Thyroid gland (tissue), 4 donors: Measurements from ENCODE around the gene CGGBP1. TPM values are rescaled to one million over a fixed set of nuclear protein-coding genes. Genes with fewer than 3 reads are reported as not detected.
A peak's percentile ranks its signal among the peaks of the same experiment; 100 is the strongest.

Experiments
- DNase-seq, 2 donors: peaks; one replicate each; pipeline ENCODE4 v3.0.0-alpha.2; 2019
- H3K27ac ChIP-seq, 3 donors: fragments of 200-600 bp; sonication (generic); 1 replicate in 2 of 3; 2 replicates in 1 of 3; pipeline ENCODE4 v1.5.1; 2016 to 2019; ENCODE audit warnings: mild to moderate bottlenecking in 1 of 3, moderate library complexity in 1 of 3
- H3K27me3 ChIP-seq: fragments of 200-600 bp; sonication (generic); one replicate; pipeline ENCODE4 v1.5.1; 2019
- H3K36me3 ChIP-seq, 2 donors: fragments of 200-600 bp; sonication (generic); one replicate each; pipeline ENCODE4 v1.5.1; 2016 to 2019
- H3K4me1 ChIP-seq, 2 donors: fragments of 200-600 bp; sonication (generic); one replicate each; pipeline ENCODE4 v1.5.1; 2017 to 2019
- H3K4me3 ChIP-seq, 3 donors: fragments of 200-600 bp; sonication (generic); replicated peaks in 1 of 3; 1 replicate in 2 of 3; 2 replicates in 1 of 3; pipeline ENCODE4 v1.5.1; 2016; ENCODE audit warnings: mild to moderate bottlenecking in 1 of 3
- H3K9me3 ChIP-seq: fragments of 200-600 bp; sonication (generic); one replicate; pipeline ENCODE4 v1.5.1; 2017
- POLR2A ChIP-seq, 2 donors: fragments of 450-650 bp; IDR thresholded peaks; one replicate each; pipeline ENCODE4 v1.6.1; 2017; ENCODE audit warnings: antibody characterized with exemption in 2 of 2, mild to moderate bottlenecking in 2 of 2, moderate library complexity in 1 of 2
- WGBS, 2 donors: methylation state at CpG; one replicate each; pipeline ENCODE4 v1.1.5; 2017; 5-methylcytosine and 5-hydroxymethylcytosine counted together
- intact Hi-C: fragments of 100-400 bp; cut with DNase I; formaldehyde crosslinking; loops from one replicate; pipeline ENCODE4 v1.15.1; 2023
- total RNA-seq, 4 donors: library from RNA; depleted of rRNA; stranded (reverse); fragments of >200 nt; gene quantifications; one replicate each; pipeline ENCODE4 v1.2.3, GENCODE V29; 2016
- TF ChIP-seq, protein P1 (sequence below), 6 experiments: fragments of 200-600 bp in 3 of 6; fragments of 450-650 bp in 3 of 6; sonication (generic) in 3 of 6; IDR thresholded peaks; one replicate each; pipeline ENCODE4 v1.5.1; 2016 to 2019; ENCODE audit warnings: antibody characterized with exemption in 6 of 6, mild to moderate bottlenecking in 2 of 6, inconsistent platforms in 1 of 6, moderate library complexity in 1 of 6

The CGGBP1 gene
- total RNA-seq, 4 donors from 2014 or later, result 85.7 to 122 (median 90.9) TPM

- Histone ChIP-seq H3K4me1 (no peaks in the 10 kb centered on the region), H3K36me3 (no peaks in the 10 kb centered on the region), H3K4me3 (no peak overlapping the region), H3K27ac (no peak overlapping the region), H3K9me3 (no peaks in the 10 kb centered on the region), H3K27me3 (no peaks in the 10 kb centered on the region)
- 47 to 51% methylated on average over 6 of the region's 6 CpGs for WGBS, 2 donors
- no peak for DNase-seq
- intact Hi-C loops, result no loop called here
- TF ChIP-seq, protein P1, sequence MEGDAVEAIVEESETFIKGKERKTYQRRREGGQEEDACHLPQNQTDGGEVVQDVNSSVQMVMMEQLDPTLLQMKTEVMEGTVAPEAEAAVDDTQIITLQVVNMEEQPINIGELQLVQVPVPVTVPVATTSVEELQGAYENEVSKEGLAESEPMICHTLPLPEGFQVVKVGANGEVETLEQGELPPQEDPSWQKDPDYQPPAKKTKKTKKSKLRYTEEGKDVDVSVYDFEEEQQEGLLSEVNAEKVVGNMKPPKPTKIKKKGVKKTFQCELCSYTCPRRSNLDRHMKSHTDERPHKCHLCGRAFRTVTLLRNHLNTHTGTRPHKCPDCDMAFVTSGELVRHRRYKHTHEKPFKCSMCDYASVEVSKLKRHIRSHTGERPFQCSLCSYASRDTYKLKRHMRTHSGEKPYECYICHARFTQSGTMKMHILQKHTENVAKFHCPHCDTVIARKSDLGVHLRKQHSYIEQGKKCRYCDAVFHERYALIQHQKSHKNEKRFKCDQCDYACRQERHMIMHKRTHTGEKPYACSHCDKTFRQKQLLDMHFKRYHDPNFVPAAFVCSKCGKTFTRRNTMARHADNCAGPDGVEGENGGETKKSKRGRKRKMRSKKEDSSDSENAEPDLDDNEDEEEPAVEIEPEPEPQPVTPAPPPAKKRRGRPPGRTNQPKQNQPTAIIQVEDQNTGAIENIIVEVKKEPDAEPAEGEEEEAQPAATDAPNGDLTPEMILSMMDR (IDR thresholded peaks at IDR 0.05), result peak; percentile 14 to 80 (median 61)
- TF ChIP-seq POLR2A (IDR thresholded peaks at IDR 0.05), result no peak
These were observed 55.6 kb downstream of the CGGBP1 start for GRCh38 chr3:88003115-88003755.

DNA sequence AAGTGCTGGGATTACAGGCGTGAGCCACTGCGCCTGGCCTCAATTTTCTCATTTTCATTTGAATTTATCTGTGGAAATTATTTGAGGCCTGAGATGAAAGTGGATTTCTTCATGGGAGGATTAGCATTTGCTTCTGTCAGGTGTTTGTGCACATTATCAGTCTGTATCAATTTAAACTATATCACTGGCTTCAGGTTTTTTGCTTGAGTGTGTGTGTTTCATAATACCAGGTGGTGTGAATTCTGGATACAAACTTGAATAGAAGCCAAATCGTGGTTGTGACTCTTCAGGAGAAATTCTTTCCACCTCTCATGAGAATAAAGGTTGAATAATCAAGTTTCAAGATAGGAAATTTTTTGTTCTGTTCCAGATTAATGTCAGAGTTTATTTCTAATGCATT is 56.4 kb downstream of the CGGBP1 start:
- H3K27me3 ChIP-seq, result no peaks in the 10 kb centered on the region
- no peak for DNase-seq
- no peaks in the 10 kb centered on the region for H3K9me3 ChIP-seq
- H3K27ac ChIP-seq, result no peak overlapping the region
- no peaks in the 10 kb centered on the region for H3K4me1 ChIP-seq
- no peak overlapping the region for H3K4me3 ChIP-seq
- intact Hi-C loops, result no loop called here
- TF ChIP-seq, protein P1 (IDR thresholded peaks at IDR 0.05), result no peak
- no peak for TF ChIP-seq POLR2A (IDR thresholded peaks at IDR 0.05)
- WGBS, 2 donors, result 82 to 85% methylated on average over 3 of the region's 3 CpGs
- no peaks in the 10 kb centered on the region for H3K36me3 ChIP-seq

Other genes starting within 250 kb of the CGGBP1 start
- gene ZNF654, start 250 bp upstream of the CGGBP1 start, total RNA-seq, result 10 to 100 TPM; 14.0 to 28.8 (median 15.7) TPM
- gene C3orf38, start 91.0 kb upstream of the CGGBP1 start, total RNA-seq, result 10 to 100 TPM; 23.0 to 30.2 (median 24.7) TPM